IPS DF 4.7 (cell line): ENCODE measurements around the gene ATG10.
A peak's percentile ranks its signal among the peaks of the same experiment; 100 is the strongest.
"Not testable (repeated sequence)": the region's sequence is repeated elsewhere in the genome, so short reads cannot be mapped to it uniquely, and the experiment has no call there.

Experiments used
- DNase-seq: peaks from one replicate; pipeline ENCODE4 v3.0.0-alpha.2; 2013; ENCODE audit warnings: low spot score; ENCODE audit errors: extremely low read depth

The ATG10 gene

GRCh38 chr5:82218374-82219156 is 246.7 kb downstream of the ATG10 start:
- DNase-seq, result no peak

GRCh38 chr5:82221020-82221419 is 249.2 kb downstream of the ATG10 start:
- no peak for DNase-seq

DNA sequence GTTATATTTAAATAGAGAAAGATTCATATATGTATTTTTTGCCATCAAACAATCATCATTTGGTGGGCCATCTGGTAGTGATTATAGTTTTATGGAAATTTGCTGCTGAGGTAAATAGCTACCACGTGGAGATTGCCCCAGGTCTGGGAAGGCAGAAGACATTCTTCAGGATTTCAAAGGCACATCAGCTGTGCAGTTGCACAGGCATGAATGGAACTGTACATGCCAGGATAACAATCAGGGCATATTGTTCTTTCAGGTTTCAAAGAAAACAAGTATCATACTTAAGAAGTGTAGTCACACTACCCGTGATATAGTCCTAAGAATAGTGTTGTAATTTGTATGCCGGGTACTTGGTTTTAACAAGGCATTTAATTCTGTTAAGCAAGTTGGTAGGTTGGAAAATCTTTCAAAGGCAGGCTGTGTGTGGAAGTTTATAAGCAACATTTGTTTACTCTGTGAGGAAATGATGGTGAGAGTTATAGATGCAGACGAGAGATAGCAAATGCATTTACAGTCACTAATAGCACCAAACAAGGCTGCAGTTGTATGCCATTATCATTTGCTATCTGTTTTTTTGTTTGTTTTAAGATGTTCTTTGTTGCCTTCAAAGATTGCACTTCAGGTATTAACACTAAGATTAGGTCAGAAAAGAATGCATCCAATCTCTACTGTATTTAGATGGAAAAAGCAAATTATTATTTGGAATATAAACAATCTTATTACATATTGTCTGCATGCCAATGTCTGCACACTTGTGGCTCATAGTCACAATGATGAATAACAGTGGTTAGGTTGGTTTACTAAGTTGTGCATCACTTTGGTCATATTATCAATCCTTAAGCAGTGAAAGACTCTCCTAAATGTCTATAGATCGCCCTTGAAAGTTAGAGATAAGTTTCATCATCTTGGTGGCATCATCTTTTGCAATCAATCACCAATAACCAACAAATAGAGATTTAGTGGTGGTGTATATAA is 251.1 kb downstream of the ATG10 start:
- DNase-seq, result no peak

GRCh38 chr5:82225525-82226172 is 253.8 kb downstream of the ATG10 start:
- DNase-seq, result peak; percentile 53

DNA sequence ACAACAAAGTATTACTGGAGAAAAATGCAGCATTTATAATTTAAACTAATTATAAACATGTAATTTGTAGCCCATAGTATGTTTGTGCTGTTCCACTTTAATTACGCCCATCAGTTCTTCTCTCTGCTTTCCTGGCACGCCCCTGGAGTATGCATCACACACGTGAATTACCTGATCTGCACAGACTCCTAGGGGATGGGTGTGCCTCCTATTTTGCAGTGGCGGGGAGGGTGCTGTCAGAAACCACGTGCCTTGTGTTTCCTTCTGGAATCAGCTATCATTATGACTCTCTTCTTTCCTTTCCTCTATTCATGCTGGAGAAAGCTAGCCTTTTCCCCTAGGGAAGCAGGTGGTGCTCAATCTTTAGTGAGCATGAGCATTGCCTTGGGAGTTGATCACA is 263.1 kb downstream of the ATG10 start:
- no peak for DNase-seq

DNA sequence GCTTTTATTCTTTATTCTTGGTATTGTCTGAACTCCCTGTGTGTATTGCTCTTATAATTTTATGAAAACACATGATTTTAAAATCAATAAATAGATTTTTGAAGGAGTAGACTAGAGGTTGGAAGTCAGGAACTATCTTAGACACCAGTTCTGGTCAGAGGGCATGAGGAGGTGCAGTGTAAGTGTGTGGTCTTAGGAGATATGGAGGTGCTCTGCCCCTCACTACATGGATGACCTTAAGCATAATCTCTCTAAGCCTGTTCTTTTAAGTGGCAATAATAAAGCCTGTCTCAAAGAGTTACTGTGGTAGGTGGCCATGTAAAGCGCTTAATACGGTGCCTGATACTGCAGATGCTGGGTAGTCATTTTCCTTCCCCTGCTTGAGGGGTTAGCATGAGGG is 272.3 kb downstream of the ATG10 start:
- no peak for DNase-seq

GRCh38 chr5:82244854-82245635 is 273.2 kb downstream of the ATG10 start:
- no peak for DNase-seq

- DNase-seq, result no peak
Measured at GRCh38 chr5:82246960-82247574, 275.2 kb downstream of the ATG10 start.

DNA sequence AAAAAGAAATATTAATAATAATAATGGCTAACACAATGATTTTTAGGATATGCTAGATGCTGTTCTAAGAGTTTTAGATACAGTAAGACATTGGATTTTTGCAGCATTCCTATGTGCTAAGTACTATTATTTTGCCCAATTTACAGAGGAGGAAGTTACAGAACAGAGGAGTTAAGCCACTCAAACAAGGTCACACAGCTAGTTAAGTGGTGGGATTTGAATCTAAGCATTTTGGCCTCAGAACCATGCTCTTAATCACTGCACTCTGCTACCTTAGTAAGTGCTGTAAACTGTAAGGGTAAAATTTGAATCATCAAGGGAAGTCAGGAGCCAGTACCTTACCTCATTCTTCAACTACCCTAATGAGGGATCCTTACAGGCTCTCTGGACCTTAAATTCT is 280.9 kb downstream of the ATG10 start:
- DNase-seq, result no peak

DNA sequence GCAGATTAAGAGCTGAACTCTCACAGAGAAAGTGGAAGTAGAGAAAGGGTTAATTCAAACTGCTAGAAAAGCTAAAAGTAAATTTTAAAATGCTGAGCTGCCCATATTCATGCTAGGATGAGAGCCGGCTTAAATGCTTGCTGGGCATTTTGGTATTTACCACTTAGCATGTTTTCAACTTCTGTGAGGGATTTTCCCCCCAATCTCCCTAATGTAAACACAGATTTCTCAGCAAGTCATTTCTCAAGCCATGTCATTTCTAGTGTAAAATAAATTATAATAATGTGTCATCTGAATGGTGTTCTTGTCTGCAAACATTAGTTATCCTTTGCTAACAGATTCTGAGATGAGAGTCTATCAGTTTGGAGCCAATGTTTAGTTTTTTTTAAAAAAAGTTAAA is 284.0 kb downstream of the ATG10 start:
- no peak for DNase-seq

GRCh38 chr5:82257247-82257646 is 285.4 kb downstream of the ATG10 start:
- no peak for DNase-seq

- DNase-seq, result no peak
Measured at GRCh38 chr5:82257729-82258128, 285.9 kb downstream of the ATG10 start.

GRCh38 chr5:82259172-82259800 is 287.5 kb downstream of the ATG10 start:
- DNase-seq, result no peak

DNA sequence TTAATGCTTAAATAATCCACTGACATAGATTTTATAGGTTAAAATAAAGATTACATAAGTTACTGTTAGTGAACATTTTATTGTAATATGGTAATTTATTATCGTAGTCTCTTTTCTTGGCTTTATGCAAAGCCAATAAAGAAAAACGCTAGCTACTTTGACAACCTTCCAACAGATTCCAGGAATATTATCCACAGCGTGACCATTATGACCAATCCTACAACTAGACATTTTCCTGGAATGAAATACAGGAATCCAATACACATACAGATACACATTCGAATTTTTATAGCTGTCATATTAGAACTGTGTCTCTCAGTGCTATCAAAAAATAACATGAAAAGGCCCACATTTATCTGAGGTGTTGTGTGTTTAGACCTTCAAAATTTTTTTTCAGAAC is 293.2 kb downstream of the ATG10 start:
- DNase-seq, result no peak

DNA sequence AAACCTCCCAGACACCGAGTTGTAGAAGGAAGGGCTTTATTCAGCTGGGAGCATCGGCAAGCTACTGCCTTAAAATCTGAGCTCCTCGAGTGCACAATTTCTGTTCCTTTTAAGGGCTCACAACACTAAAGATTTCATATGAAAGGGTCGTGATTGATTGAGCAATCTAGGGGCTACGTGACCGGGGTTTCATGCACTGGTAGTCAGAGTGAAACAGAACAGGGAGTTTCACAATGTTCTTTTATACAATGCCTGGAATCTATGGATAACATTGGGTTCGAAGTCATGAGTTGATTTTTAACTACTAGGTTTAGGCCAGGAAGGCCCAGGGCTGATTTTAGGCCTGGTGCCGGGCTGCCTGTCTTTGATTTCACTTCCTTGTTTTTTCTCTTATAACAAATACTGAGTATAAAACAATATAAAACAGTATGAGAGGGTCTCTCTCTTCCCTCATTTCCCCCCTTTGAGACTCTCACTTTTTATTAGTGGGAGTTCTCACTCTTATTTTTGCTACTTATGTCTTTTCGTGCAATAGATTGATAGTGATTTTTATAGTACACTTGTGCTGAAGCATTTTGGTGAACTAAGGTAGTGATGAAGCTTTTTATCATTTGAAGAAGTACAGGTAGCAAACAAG is 295.6 kb downstream of the ATG10 start:
- DNase-seq, result not testable (repeated sequence)

DNA sequence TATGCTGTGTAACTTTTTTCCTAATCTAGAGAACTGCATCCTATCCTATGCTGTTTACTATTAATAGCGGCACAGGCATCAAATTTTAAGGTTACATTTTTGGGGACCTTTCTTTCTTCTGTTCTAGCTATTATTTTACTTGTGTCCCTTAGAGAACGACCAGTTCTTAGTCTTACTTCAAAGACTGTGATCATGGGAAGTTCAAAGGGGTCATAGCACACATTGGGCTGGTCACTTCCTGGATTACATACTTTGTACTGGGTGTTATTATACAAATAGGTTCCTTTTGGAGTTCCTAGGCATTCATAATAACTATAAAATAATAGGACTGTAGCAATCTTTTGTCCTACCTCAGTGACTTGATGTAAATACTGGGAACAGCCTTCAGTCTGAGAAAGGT is 297.5 kb downstream of the ATG10 start:
- not testable (repeated sequence) for DNase-seq

GRCh38 chr5:82272571-82273356 is 300.9 kb downstream of the ATG10 start:
- not testable (repeated sequence) for DNase-seq

- not testable (repeated sequence) for DNase-seq
Measured at GRCh38 chr5:82273426-82273825, 301.6 kb downstream of the ATG10 start.
